Progenitor cell of endocrine pancreas (in vitro differentiated cells): ENCODE data around the gene NDUFB1. TPM values are rescaled to one million over a fixed set of nuclear protein-coding genes. Genes with fewer than 3 reads are reported as not detected.
A peak's percentile ranks its signal among the peaks of the same experiment; 100 is the strongest.

Experiments used
- DNase-seq: peaks from one replicate; pipeline ENCODE4 v3.0.0; 2021; ENCODE audit warnings: low spot score; ENCODE audit not compliant: unreplicated experiment
- H3K27ac Mint-ChIP-seq: 2 replicates; pipeline ENCODE4 v1.8.0; 2021; ENCODE audit warnings: mild to moderate bottlenecking, moderate library complexity, mixed read lengths
- H3K27me3 Mint-ChIP-seq: 2 replicates; pipeline ENCODE4 v1.8.0; 2021; ENCODE audit warnings: mixed read lengths
- H3K36me3 Mint-ChIP-seq: 2 replicates; pipeline ENCODE4 v1.8.0; 2022; ENCODE audit warnings: mixed read lengths; ENCODE audit not compliant: insufficient read depth
- H3K4me1 Mint-ChIP-seq: 2 replicates; pipeline ENCODE4 v1.8.0; 2021; ENCODE audit warnings: low read depth, mixed read lengths
- H3K4me3 Mint-ChIP-seq: 2 replicates; pipeline ENCODE4 v1.8.0; 2021; ENCODE audit warnings: low read depth, mild to moderate bottlenecking, moderate library complexity, mixed read lengths
- H3K9me3 Mint-ChIP-seq: 2 replicates; pipeline ENCODE4 v1.8.0; 2021; ENCODE audit warnings: low read depth, mixed read lengths
- CTCF ChIP-seq: fragments of 200-600 bp; sonication (generic); IDR thresholded peaks from one replicate; pipeline ENCODE4 v1.5.0; 2021; ENCODE audit warnings: antibody characterized with exemption, mild to moderate bottlenecking; ENCODE audit not compliant: unreplicated experiment
- total RNA-seq: library from RNA; stranded (reverse); gene quantifications from 2 replicates; pipeline ENCODE4 v1.2.1, GENCODE V29; 2021

Gene NDUFB1
- total RNA-seq, 1 donor from 2014 or later: 99.0 TPM

- no peak overlapping the region for H3K4me3 Mint-ChIP-seq
Observed at GRCh38 chr14:92108345-92109254, 12.9 kb downstream of the NDUFB1 start.

GRCh38 chr14:92106143-92106926 lies 15.2 kb downstream of the NDUFB1 start, which contains the start of gene ATXN3:
Gene ATXN3, minus strand, starts transcription at chr14:92106582. Its CDS starts 30 bp downstream, at chr14:92106552.
- Mint-ChIP-seq H3K27me3 (peaks cover 7% of the 10 kb centered on the region), H3K9me3 (no peaks in the 10 kb centered on the region), H3K4me1 (peaks cover 11% of the 10 kb centered on the region), H3K4me3 (peak within 1 kb of the TSS; percentile 92), H3K36me3 (no peaks in the 10 kb centered on the region), H3K27ac (peak within 1 kb of the TSS; percentile 93)
- peak; percentile 86 for DNase-seq
- TF ChIP-seq CTCF: peak; percentile 77

More at GRCh38 chr14:92108345-92109254, 12.9 kb downstream of the NDUFB1 start:
- Mint-ChIP-seq H3K27me3 (peaks cover 7% of the 10 kb centered on the region), H3K36me3 (no peaks in the 10 kb centered on the region), H3K9me3 (no peaks in the 10 kb centered on the region), H3K4me1 (peaks cover 6% of the 10 kb centered on the region), H3K27ac (no peak overlapping the region)
- TF ChIP-seq CTCF: no peak
- no peak for DNase-seq

DNA sequence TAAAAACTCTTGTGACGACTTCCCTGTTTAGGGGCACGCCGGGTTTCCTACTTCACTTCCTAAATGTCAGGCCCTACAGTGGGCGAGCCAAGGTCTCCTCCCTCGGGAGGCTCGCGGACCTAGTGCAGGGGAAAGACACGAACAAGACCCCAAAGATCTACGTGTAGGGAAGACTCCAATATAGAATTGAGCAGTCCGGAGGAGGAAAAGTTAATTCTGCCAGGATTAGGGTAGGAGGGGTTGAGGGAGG lies 15.7 kb downstream of the NDUFB1 start:
- Mint-ChIP-seq H3K27me3 (peaks cover 7% of the 10 kb centered on the region), H3K27ac (peak overlapping the region; percentile 93), H3K4me1 (peaks cover 11% of the 10 kb centered on the region), H3K9me3 (no peaks in the 10 kb centered on the region), H3K4me3 (peak overlapping the region; percentile 92), H3K36me3 (no peaks in the 10 kb centered on the region)
- TF ChIP-seq CTCF: no peak
- DNase-seq: no peak

DNA sequence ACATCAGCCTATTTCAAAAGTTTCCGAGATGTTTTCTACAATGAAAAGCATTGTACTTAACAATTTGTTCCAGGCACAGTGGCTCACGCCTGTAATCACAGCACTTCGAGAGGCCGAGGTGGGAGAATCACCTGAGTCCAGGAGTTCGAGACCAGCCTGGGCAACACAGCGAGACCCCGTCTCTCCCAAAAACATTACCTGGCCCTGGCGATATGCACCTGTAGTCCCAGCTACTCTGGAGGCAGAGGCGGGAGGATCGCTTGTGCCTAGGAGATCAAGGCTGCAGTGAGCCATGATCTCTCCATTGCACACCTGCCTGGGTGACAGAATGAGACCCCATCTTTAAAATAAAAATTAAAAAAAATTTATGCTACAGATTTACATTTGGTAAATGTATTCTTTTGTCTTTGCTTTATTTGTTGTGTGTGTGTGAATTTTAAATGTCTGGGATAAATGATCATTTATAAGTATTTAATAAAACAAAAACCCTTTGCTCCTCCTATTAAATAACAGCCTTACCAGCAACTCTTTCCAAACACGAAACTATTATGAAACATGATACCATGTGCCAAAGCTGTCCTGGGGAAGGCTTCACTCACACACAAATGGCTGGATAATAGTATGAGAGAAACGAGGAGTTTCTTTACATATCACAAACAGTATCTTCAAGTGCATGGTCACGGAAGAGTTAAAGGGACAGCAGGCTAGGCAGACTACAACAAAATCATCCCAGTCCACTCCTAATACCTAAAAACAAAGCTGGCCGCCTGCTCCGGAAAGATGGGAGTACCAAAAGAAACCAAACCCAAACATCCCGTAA lies 16.2 kb downstream of the NDUFB1 start:
- DNase-seq: no peak
- H3K4me3 Mint-ChIP-seq: peak overlapping the region; percentile 92
- H3K4me1 Mint-ChIP-seq: peaks cover 11% of the 10 kb centered on the region
- TF ChIP-seq CTCF: no peak
- H3K27ac Mint-ChIP-seq: peak overlapping the region; percentile 93
- H3K9me3 Mint-ChIP-seq: no peaks in the 10 kb centered on the region
- H3K36me3 Mint-ChIP-seq: no peaks in the 10 kb centered on the region
- peaks cover 7% of the 10 kb centered on the region for H3K27me3 Mint-ChIP-seq
